Hypothalamus (tissue), 51 donors: ENCODE measurements around the gene TCP11.

Experiments
- DNase-seq, 51 donors: peaks; one replicate each; lab custom pipeline; 2025; lab: John Stamatoyannopoulos, UW

The TCP11 gene

DNA sequence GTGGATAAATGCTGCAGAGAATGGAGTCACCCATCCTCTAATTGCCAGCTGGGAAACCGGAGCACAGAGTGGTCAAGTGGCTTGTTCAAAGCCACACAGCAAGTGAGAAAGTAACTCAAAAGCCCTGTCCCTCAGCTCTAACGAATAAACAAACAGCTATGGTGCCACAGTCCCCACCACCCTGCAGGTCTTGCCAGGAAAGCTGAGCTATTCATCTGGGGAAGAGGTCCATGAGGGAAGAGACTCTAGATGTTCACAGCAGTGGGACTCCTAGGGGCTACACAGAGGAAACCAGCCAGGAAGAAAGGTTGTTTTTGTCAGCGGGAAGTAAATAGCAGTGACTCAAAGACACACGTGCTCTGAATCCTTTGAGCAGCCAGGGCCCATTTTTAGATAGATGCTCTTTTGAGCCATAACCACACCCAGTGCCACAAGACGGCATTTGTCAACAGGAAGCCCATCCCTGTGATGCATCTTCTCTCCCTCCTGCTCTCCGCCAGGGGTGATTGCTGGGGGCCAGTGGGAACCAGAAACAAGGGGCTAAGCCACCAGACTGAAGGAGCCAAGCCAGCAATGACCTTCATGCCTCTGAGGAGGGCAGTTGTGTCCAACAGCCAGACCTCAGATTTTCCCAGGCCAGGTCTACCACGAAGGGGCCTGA lies 32.4 kb upstream of the TCP11 start:
- no peak for DNase-seq

GRCh38 chr6:35173044-35173426 lies 31.9 kb upstream of the TCP11 start:
- no peak for DNase-seq

- no peak for DNase-seq
Observed at GRCh38 chr6:35170891-35171290, 29.8 kb upstream of the TCP11 start.

- DNase-seq: no peak
Observed at GRCh38 chr6:35170166-35170565, 29.0 kb upstream of the TCP11 start.

DNA sequence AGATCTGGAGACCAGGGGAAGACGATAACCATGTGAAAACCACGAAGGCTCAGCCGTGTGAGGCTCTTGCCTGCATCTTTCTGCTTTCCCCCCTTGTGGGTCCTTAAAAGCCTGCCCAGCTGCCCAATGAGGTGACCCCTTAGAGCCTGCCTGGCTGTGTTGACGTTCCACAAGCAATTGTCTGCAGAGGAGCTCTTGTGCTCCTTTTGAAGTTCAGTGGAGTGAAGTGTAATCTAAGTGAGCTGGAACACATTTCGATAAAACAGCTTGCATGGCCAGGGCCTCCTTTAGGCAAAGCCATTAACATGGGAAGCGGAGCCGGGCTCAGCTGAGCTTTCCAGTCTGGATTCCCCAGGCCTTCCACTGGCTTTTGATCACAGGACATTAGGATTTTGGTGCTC lies 27.3 kb upstream of the TCP11 start:
- no peak for DNase-seq

DNA sequence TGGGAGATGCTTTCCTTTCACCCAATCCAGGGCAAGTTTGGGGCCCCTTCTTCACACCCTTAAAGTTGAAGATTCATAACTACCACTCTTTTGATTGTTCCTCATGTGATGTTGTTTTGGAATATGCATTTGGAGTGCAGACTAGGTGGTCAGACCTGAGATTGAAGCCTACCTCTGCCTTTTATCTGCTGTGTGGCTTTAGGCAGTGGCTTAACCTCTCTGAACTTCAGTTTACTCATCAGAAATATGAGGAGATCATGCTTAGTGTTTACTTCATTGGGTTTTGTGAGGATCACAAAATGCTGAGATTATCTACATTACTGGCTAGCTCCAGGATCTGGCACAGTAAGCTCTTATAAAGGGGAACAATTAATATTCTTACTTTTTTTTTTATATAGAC lies 26.4 kb upstream of the TCP11 start:
- DNase-seq: no peak

DNA sequence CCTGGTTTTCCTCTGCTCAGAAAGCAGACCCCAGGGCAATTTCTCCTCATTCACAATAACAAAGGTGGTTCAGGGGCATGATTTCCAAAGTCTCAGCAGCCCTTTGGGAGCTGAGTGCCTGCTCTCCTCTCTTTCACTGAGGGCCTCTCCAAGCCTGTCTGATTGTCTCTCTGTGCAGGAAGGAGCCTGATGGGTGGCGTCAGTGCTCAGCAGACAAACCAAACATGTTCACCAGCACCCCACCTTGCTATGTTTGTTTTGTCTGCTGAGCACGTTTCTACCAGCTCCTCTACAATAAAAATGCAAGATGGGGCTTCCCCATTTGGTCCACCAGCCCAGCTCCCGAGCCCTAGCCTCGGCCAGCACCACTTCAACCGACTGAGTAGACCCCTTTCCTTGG lies 25.4 kb upstream of the TCP11 start:
- no peak for DNase-seq

DNA sequence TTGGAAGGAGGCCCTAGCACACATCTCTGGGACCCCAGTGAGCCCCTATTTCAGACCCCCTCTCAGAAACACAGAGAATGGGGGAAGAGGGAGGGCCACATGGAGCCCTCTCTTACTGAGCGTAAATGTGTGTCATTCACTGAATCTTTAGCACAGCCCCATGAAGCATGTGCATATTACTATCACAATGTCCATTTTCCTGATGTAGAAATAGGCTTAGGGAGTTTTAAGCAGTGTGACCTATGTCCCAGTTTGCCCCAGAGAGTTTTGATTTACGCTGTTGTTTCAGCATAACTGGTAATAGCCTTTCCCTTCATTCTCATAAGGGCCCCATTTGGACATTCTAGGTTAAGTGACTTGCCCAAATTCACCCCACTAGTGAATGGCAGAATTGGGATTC lies 25.0 kb upstream of the TCP11 start:
- DNase-seq: no peak

GRCh38 chr6:35165630-35166071 lies 24.5 kb upstream of the TCP11 start:
- DNase-seq: no peak

DNA sequence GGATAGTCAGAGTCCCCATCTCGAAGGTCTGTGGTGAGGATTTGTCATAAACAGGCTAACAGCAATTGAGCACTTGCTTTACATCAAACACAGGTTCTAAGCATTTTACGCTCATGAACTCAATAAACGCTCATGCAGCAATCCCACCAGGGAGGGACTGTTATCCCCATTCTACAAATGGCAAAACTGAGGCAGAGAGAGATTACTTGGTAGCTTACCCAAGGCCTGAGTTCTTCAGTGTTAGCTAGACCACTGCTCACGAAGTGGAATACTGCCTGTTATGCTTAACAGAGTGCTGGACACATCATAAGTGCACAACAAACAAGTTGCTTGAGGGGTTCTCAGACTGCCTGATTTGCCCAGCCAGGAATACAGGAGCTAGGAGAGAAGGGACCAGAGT lies 23.7 kb upstream of the TCP11 start:
- DNase-seq: no peak

- no peak for DNase-seq
Observed at GRCh38 chr6:35164277-35164676, 23.1 kb upstream of the TCP11 start.

DNA sequence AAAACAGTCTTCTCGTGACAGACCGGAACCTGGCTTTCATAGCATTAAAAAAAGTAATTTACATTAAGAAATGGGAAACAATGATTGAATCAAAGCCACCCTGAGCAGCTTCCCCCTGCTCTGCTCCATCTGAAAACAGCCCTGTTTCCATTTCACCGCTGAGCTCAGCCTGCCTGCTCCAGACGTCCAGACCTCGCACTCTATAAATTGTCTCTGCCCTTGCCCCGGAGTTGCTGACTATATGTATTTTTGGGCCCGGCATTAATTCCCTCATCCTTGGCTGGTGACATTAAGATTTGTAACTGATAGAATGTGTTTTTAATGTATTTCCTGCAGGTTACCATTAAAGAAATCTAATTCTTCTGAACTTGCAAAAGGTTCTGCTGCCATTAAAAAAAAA lies 22.7 kb upstream of the TCP11 start:
- no peak for DNase-seq

DNA sequence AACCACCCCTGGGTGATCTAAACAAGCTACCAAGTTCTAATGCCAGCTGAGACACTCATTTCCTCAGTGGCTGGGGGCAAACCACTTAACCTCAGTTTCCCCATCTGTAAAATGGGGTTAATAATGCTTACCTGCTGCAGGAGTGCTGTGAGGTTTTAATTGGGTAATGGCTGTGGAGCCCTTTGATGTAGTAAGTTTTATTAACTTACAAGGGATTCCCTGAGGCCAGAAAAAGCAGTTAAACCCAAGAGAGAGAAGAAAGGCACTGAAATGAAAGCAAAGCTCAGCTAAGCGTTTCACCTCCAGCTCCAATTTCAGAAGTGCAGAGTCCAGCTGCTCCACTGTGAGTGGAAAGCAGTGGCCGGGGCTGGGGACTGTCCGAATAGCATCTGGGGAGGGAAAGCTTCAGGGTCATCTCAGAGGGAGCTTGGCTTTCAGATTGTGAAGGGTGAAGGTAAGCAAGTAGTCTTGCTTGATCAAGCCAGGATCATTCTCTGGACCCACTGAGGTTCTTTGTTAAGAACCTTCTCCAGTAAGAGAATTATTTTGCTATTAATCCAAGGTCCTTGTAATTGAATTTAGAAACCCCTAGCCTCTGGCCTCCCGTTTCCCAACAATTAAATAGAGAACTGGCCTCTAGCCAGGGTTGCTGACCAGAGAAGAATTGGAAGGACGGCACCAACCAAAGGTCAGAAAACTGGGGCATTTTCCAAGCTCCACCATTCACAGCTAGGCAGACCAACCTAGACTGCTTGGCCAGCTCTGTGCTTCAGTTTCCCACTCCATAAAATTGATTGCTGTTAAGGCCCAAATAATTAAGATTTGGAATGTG lies 20.9 kb upstream of the TCP11 start:
- DNase-seq: peak in 2 of 51 donors; percentile 17 to 24

- no peak for DNase-seq
Observed at GRCh38 chr6:35161266-35161665, 20.1 kb upstream of the TCP11 start.

DNA sequence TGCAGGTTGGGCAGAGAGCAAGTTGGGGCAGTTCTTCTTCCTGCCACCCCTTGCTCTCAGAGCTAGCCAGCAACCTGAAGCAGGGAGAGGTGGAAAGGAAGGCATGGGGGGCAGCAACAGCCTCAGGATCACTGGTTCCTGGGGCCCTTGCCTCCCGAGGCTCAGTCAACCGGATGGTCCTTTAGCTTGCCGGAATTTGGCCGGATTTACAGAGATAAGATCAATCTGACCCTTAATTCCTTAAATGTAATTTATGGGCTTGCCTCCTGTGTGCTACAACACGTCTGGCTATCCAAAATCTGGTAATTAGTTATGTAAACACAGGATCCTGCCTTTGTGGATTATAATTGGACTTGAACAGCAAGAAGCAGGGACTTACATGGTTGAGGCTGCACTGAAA lies 19.5 kb upstream of the TCP11 start:
- no peak for DNase-seq

DNA sequence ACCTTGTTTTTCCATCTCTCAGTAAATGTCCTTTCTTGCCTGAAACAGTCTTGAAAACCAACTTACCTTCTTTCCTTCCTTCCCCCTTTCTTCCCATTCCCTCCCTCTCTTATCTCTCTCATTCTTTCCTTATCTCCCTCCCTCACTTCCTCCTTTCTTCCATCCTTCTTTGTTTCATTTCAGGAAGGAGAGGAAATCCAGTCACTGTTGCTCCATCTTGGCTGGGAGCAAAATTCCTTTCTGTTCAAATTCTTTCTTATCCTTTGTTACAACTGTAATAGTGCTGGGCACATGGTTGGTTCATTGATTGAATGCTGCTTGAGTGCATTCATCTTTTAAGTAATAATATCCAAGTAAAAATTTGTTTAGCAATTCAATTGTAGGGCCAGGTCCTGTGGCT lies 17.4 kb upstream of the TCP11 start:
- no peak for DNase-seq

DNA sequence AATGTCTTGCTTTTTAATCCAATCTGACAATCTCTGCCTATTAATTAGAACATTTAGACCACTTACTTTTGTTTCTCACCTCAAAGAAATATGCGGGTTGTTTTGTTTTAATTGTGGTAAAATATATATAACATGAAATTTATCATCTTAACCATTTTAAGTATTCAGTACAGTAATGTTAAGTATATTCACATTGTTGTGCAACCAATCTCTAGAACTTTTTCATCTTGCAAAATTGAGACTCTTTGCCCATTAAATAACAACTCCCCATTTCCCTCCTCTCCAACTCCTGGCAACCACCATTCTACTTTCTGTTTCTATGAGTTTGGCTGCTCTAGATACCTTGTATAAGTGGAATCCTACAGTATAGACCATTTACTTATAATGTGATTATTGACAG lies 13.8 kb upstream of the TCP11 start:
- no peak for DNase-seq

- no peak for DNase-seq
Observed at GRCh38 chr6:35154262-35154661, 13.1 kb upstream of the TCP11 start.

GRCh38 chr6:35152067-35152707 lies 11.0 kb upstream of the TCP11 start:
- DNase-seq: no peak

DNA sequence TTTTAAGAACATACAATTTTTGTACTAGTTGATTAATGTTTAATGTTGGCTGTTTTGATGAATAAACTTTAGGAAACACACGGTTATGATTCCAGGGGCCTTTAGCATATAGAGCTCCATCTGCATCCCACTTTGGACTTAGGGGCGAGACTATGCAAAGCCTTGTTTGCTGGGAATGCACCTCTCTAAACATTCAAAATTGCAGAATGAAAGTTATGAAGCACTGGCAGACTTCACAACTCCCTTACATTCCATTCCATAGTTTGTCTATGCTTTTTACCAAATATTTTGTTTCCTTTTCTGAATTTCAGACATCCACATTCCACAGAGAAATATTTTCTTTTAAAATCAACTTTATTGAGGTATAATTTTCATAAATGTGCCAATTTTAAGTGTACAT lies 10.3 kb upstream of the TCP11 start:
- no peak for DNase-seq

DNA sequence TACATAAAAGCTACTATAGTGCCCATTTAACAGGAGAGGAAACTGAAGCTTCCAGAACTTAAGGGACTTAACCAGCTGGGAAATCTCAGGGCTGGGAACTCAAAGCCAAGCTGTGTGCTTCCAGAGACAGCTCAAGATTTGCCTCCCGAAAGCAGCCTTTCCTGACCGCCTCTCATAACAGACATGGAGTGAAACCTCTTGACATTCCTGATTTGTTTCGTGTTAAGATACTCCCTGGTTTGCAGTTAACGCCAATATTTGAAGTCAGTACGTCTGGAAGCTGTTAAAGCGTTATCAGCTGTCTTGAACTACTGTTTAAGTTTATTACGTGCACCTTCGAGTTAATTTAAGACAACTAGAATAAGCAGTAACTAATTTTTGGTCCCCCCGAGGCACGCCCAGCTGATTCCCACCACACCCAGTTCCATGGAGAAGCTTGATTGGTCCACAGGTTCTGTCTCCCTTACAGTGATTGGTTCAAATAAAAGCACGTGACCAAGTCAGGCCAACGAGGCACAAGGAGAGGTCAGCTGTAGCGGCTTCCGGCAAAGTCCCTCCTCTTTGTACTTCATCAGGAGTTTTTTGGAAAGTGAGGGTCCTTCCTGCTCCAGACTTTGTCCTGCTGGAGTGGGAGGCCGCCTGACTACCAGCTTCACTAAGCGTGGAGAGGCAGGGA lies 8.9 kb upstream of the TCP11 start:
- DNase-seq: no peak
